GM13976 (cell line): ENCODE measurements around the gene FKBP5.
"Not testable (repeated sequence)": the region's sequence is repeated elsewhere in the genome, so short reads cannot be mapped to it uniquely, and the experiment has no call there.

Source experiments
- DNase-seq: peaks from one replicate; pipeline ENCODE4 v3.0.0; 2012; ENCODE audit warnings: low spot score
- in situ Hi-C: fragments of 300-500 bp; cut with MboI; formaldehyde crosslinking; loops from one replicate; pipeline ENCODE4 v1.12.0; 2022; ENCODE audit warnings: low sequenced_read_pairs, mixed read lengths, inconsistent platforms; ENCODE audit not compliant: unreplicated experiment
- TF ChIP-seq, protein P1 (sequence below): IDR thresholded peaks from 2 replicates; pipeline ENCODE4 v1.5.1; 2012; ENCODE audit warnings: borderline replicate concordance, mild to moderate bottlenecking; ENCODE audit not compliant: insufficient read depth; ENCODE audit errors: extremely low read depth, missing control alignments, control extremely low read depth

FKBP5 gene

GRCh38 chr6:35599761-35600658, 88.7 kb downstream of the FKBP5 start:
- TF ChIP-seq, protein P1, sequence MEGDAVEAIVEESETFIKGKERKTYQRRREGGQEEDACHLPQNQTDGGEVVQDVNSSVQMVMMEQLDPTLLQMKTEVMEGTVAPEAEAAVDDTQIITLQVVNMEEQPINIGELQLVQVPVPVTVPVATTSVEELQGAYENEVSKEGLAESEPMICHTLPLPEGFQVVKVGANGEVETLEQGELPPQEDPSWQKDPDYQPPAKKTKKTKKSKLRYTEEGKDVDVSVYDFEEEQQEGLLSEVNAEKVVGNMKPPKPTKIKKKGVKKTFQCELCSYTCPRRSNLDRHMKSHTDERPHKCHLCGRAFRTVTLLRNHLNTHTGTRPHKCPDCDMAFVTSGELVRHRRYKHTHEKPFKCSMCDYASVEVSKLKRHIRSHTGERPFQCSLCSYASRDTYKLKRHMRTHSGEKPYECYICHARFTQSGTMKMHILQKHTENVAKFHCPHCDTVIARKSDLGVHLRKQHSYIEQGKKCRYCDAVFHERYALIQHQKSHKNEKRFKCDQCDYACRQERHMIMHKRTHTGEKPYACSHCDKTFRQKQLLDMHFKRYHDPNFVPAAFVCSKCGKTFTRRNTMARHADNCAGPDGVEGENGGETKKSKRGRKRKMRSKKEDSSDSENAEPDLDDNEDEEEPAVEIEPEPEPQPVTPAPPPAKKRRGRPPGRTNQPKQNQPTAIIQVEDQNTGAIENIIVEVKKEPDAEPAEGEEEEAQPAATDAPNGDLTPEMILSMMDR, result no peak
- in situ Hi-C loops, result no loop called here
- DNase-seq, result no peak

DNA sequence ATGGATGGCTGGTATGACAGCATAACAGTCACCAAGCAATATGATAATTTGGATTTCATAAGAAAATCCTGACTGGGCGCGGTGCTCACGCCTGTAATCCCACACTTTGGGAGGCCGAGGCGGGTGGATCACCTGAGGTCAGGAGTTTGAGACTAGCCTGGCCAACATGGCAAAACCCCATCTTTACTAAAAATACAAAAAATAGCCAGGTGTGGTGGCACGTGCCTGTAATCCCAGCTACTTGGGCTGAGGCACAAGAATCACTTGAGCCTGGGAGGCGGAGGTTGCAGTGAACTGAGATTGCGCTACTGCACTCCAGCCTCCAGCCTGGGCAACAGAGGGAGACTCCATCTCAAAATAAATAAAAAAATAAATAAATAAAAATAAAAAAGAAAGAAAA, 90.1 kb downstream of the FKBP5 start:
- in situ Hi-C loops, result not testable (repeated sequence)

GRCh38 chr6:35596448-35597442, 92.0 kb downstream of the FKBP5 start:
- no peak for DNase-seq
- in situ Hi-C loops, result no loop called here

More for the DNA sequence above, 90.1 kb downstream of the FKBP5 start:
- DNase-seq, result not testable (repeated sequence)

DNA sequence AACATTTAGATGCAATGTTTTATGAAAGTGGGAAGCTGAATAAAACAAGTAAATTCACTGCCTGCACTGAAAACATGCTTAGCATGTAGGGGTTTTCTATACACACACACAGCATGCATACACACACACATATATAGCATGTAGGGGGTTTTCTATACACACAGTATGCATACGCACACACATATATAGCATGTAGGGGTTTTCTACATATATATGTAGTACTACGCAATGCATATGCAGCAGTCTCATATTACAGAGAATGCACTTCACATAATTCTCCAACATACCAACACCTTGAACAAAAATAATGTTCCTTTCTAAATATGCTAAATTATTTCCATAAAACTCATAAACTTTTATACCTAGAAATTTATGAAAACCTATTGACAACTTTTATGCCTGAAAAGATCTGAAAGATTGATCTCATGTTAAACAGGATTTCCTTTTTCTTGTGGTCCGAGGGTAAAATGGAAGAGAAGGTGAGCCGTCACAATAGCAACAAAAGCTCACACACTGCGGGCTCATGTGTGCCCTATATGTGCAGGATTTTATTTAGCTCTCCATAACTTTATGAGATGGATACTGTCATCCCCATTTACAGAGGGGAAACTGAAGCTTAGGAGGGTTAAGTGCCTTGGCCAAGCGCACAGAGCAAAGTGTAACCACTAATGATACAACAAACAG, 94.1 kb downstream of the FKBP5 start:
- DNase-seq, result no peak
- in situ Hi-C loops, result no loop called here
- TF ChIP-seq, protein P1, result no peak

More at GRCh38 chr6:35596448-35597442, 92.0 kb downstream of the FKBP5 start:
- TF ChIP-seq, protein P1, result no peak

DNA sequence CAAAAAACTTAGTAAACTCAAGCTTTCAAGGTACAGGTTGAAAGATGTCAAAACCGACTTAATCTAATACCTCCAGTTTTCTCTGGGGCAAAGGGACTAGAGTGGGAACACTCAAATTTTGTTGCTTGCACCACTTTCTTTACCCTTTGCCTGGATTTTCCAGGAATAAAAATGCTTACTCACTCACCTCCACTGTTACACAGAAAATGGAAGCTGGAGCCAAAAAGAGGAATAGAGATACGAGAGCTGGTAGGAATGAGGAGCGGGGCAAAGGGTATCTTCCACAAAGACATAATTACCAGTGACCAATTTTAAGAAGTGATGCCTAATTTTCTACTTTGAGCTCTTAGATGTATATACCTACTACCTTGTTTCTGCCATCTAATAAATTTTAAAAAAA, 96.5 kb downstream of the FKBP5 start:
- TF ChIP-seq, protein P1, result no peak
- in situ Hi-C loops, result no loop called here
- DNase-seq, result no peak

GRCh38 chr6:35590622-35591066, 98.1 kb downstream of the FKBP5 start:
- DNase-seq, result no peak
- in situ Hi-C loops, result no loop called here
- TF ChIP-seq, protein P1, result no peak
